Transverse colon (tissue), 4 donors: ENCODE data around the gene CCDC102B.

ENCODE experiments used
- CTCF ChIP-seq, 5 experiments: fragments of 200-600 bp in 3 of 5; fragments of 450-650 bp in 2 of 5; sonication (generic) in 3 of 5; IDR thresholded peaks; 1 replicate in 2 of 5; 2 replicates in 3 of 5; pipeline ENCODE4 v1.5.1; 2016 to 2017; ENCODE audit warnings: antibody characterized with exemption in 5 of 5, inconsistent platforms in 3 of 5, mild to moderate bottlenecking in 2 of 5, moderate library complexity in 1 of 5
- EP300 ChIP-seq: sonication (generic); formaldehyde crosslinking; IDR thresholded peaks from one replicate; pipeline ENCODE4 v1.6.1; 2017; ENCODE audit warnings: antibody characterized with exemption, low read depth
- POLR2A ChIP-seq: fragments of 450-650 bp; IDR thresholded peaks from one replicate; pipeline ENCODE4 v1.6.1; 2016; ENCODE audit warnings: antibody characterized with exemption, mild to moderate bottlenecking, moderate library complexity
- POLR2AphosphoS5 ChIP-seq, 3 donors: sonication (generic); formaldehyde crosslinking; IDR thresholded peaks; one replicate each; pipeline ENCODE4 v1.6.1; 2016; ENCODE audit warnings: antibody characterized with exemption in 3 of 3

- TF ChIP-seq POLR2AphosphoS5 (IDR thresholded peaks at IDR 0.05) (no peak), CTCF (IDR thresholded peaks at IDR 0.05) (no peak), EP300 (no peak), POLR2A (no peak)
These were observed 3.9 kb upstream of the CCDC102B start for GRCh38 chr18:68793951-68794350.
